Lung (tissue), 12 donors: ENCODE results near the gene MINPP1. TPM values are rescaled to one million over a fixed set of nuclear protein-coding genes. Genes with fewer than 3 reads are reported as not detected.
A peak's percentile ranks its signal among the peaks of the same experiment; 100 is the strongest.

Source experiments
- ATAC-seq: fragments of 200-7000 bp; cut with Tn5 transposase; one replicate; pipeline ENCODE4 v1.9.1; 2020; ENCODE audit warnings: moderate number of reproducible peaks; ENCODE audit not compliant: insufficient read depth, low FRiP score
- DNase-seq, 3 donors: peaks; one replicate each; pipeline ENCODE4 v3.0.0-alpha.2; 2013 to 2017
- H3K27ac ChIP-seq, 2 donors: one replicate each; pipeline ENCODE4 v1.5.1; 2013; ENCODE audit warnings: mild to moderate bottlenecking in 2 of 2, moderate library complexity in 2 of 2, control low read depth in 1 of 2, inconsistent platforms in 1 of 2, low read depth in 1 of 2, low read length in 1 of 2
- H3K27me3 ChIP-seq, 3 donors: one replicate each; pipeline ENCODE4 v1.5.1; 2013; ENCODE audit warnings: low read length in 2 of 3; ENCODE audit not compliant: control insufficient read depth in 3 of 3, insufficient read depth in 3 of 3
- H3K36me3 ChIP-seq, 4 donors: one replicate each; pipeline ENCODE4 v1.5.1; 2013; ENCODE audit warnings: low read length in 4 of 4, mild to moderate bottlenecking in 1 of 4, moderate library complexity in 1 of 4; ENCODE audit not compliant: control insufficient read depth in 4 of 4, insufficient read depth in 4 of 4
- H3K4me1 ChIP-seq, 5 donors: one replicate each; pipeline ENCODE4 v1.5.1; 2013; ENCODE audit warnings: low read length in 5 of 5, mild to moderate bottlenecking in 2 of 5, moderate library complexity in 1 of 5; ENCODE audit not compliant: control insufficient read depth in 5 of 5, insufficient read depth in 5 of 5
- H3K4me3 ChIP-seq: one replicate; pipeline ENCODE4 v1.5.1; 2013; ENCODE audit warnings: mild to moderate bottlenecking, control low read depth, moderate library complexity
- H3K9ac ChIP-seq, 2 donors: one replicate each; pipeline ENCODE4 v1.5.1; 2013; ENCODE audit warnings: low read length in 2 of 2, control low read depth in 1 of 2; ENCODE audit not compliant: insufficient read depth in 1 of 2
- H3K9me3 ChIP-seq, 4 donors: one replicate each; pipeline ENCODE4 v1.5.1; 2013; ENCODE audit warnings: low read length in 3 of 4, mild to moderate bottlenecking in 1 of 4, moderate library complexity in 1 of 4; ENCODE audit not compliant: control insufficient read depth in 4 of 4, insufficient read depth in 3 of 4
- WGBS, 2 donors: extraction: QIAGEN DNeasy Blood & Tissue Kit; methylation state at CpG; one replicate each; pipeline ENCODE4 v1.1.7; 2013; 5-methylcytosine and 5-hydroxymethylcytosine counted together
- polyA plus RNA-seq, 2 donors: library from polyadenylated mRNA; stranded (reverse); fragments of 200-250 nt; gene quantifications; one replicate each; pipeline ENCODE4 v1.2.1, GENCODE V29; 2013
- total RNA-seq, 2 donors: library from RNA; depleted of rRNA in 1 of 2; stranded (reverse); fragments of >200 nt in 1 of 2; gene quantifications; one replicate each; pipeline ENCODE4 v1.2.1, GENCODE V29; 2014 to 2021
- TF ChIP-seq, protein P1 (sequence below): IDR thresholded peaks from 2 replicates; pipeline ENCODE4 v1.5.1; 2012; ENCODE audit warnings: mild to moderate bottlenecking; ENCODE audit errors: control extremely low read depth, extremely low read depth
- donor health status: control.
- donor health status: control.
- donor health status: Bipolar disorder and iron deficiency.
- donor health status: healthy.
- donor health status: DM: yes; HTN: yes; CAD: no.

The MINPP1 gene
- total and polyA plus RNA-seq, 4 donors = 8.2 to 31.2 (median 12.4) TPM

DNA sequence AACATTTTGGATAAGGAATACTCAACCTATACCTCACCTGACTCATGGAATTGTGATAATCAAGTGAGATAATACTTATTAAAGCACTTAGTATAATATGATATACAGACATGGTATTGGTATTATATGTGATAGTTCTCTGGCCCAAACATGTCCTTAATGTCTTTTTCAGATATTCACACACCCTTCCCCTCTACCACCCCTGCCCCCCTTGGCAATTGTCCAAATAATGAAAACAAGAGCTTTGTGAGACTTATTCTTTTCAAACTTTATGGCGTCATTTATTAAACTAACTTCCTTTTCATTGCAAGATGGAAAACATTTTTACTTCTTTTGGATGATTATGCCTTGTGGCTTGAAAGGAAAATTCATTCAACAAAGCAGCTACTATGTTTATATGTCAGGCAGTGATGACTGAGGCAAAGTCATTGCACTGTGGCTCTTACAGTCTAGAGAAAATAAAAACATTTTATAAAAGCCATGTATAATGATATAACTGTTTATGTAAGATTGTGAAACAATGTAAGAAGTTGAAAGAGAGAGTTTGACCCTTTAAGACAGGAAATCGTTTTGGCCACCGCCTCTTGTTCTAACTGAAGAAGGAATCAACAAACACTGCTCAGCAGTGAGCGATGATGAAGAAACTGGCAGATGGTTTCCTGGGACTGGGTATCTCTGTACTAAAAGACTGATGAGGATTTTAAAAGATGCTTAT, 27.4 kb downstream of the MINPP1 start:
- peak; percentile 53 to 95 (median 90) for DNase-seq
- H3K9ac ChIP-seq = peak overlapping the region in 1 of 2 donors; percentile 2
- H3K4me1 ChIP-seq = peaks cover 0 to 26% (median 8%) of the 10 kb centered on the region in 5 donors
- 18 to 28% methylated on average over 4 of the region's 4 CpGs for WGBS, 2 donors
- no peak overlapping the region for H3K4me3 ChIP-seq
- peaks cover 0 to 5% (median 0%) of the 10 kb centered on the region in 4 donors for H3K9me3 ChIP-seq
- TF ChIP-seq, protein P1, sequence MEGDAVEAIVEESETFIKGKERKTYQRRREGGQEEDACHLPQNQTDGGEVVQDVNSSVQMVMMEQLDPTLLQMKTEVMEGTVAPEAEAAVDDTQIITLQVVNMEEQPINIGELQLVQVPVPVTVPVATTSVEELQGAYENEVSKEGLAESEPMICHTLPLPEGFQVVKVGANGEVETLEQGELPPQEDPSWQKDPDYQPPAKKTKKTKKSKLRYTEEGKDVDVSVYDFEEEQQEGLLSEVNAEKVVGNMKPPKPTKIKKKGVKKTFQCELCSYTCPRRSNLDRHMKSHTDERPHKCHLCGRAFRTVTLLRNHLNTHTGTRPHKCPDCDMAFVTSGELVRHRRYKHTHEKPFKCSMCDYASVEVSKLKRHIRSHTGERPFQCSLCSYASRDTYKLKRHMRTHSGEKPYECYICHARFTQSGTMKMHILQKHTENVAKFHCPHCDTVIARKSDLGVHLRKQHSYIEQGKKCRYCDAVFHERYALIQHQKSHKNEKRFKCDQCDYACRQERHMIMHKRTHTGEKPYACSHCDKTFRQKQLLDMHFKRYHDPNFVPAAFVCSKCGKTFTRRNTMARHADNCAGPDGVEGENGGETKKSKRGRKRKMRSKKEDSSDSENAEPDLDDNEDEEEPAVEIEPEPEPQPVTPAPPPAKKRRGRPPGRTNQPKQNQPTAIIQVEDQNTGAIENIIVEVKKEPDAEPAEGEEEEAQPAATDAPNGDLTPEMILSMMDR = no peak
- H3K36me3 ChIP-seq = peaks cover 0 to 12% (median 4%) of the 10 kb centered on the region in 4 donors
- peak; percentile 19 for ATAC-seq
- H3K27me3 ChIP-seq = no peaks in the 10 kb centered on the region
- H3K27ac ChIP-seq = peak overlapping the region in 1 of 2 donors; percentile 12

DNA sequence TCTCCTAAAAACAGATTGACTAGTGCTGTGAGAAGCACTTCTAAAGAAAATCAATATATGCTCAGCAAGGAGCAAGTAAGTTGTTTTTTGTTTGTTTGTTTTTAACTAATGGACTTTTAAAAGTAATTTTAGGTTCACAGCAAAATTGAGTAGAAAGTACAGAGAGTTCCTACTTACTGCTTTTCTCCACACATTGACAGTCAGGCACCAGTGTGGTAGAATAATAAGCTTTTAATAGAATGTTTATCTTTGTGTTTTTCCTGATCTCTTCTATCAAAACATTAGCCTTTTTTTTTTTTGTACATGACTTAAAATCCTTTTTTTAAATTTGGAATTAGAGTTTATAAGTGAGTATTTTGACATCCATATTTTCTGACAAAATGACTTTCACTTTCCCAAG, 28.0 kb downstream of the MINPP1 start:
- TF ChIP-seq, protein P1 = no peak
- peak overlapping the region in 1 of 2 donors; percentile 2 for H3K9ac ChIP-seq
- H3K27ac ChIP-seq = no peak overlapping the region
- no peak overlapping the region for H3K4me3 ChIP-seq
- H3K4me1 ChIP-seq = peaks cover 0 to 26% (median 8%) of the 10 kb centered on the region in 5 donors
- no peak for DNase-seq
- ATAC-seq = no peak
- H3K36me3 ChIP-seq = peaks cover 0 to 12% (median 4%) of the 10 kb centered on the region in 4 donors
- H3K9me3 ChIP-seq = peaks cover 0 to 5% (median 0%) of the 10 kb centered on the region in 4 donors
- H3K27me3 ChIP-seq = no peaks in the 10 kb centered on the region

DNA sequence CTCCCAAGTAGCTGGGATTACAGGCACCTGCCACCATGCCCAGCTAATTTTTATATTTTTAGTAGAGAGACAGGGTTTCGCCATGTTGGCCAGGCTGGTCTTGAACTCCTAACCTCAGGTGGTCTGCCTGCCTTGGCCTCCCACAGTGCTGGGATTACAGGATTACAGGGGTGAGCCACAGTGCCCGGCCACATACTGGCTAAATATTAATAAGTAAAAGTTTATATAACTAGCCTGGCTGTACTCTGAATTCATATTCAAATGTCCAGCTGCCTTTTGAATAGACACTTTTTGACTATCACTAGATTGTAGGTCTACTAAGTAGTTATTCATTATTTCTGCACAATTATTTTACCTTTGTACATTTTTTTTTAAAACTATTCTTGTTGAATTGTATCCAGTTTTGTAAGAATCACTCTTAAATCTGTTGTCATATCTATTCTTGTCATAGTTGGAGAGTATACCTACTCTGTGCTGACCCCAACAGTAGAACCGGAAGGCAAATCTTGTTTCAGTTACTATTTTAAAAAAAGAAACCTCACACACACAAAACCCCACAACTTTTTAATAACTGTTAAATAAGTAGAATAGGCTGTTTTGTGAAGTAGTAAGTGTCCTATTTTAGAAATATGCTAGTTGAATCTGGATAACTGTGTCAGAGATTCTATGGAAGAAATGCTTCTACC, 29.6 kb downstream of the MINPP1 start:
- peaks cover 0 to 5% (median 0%) of the 10 kb centered on the region in 4 donors for H3K9me3 ChIP-seq
- ATAC-seq = no peak
- H3K9ac ChIP-seq = no peak overlapping the region
- WGBS, 2 donors = 84 to 93% methylated on average over 3 of the region's 3 CpGs
- TF ChIP-seq, protein P1 = no peak
- no peak overlapping the region for H3K4me3 ChIP-seq
- H3K4me1 ChIP-seq = peaks cover 0 to 40% (median 9%) of the 10 kb centered on the region in 5 donors
- no peak for DNase-seq
- peaks cover 0 to 12% (median 5%) of the 10 kb centered on the region in 4 donors for H3K36me3 ChIP-seq
- H3K27ac ChIP-seq = peak overlapping the region in 1 of 2 donors; percentile 73
- H3K27me3 ChIP-seq = no peaks in the 10 kb centered on the region
